Upper lobe of right lung (tissue), 1 donor: ENCODE results near the gene OR13G1. TPM values are rescaled to one million over a fixed set of nuclear protein-coding genes. Genes with fewer than 3 reads are reported as not detected.

Experiments
- ATAC-seq: fragments of 200-7000 bp; cut with Tn5 transposase; one replicate; pipeline ENCODE4 v1.9.1; 2020; ENCODE audit warnings: mild to moderate bottlenecking, moderate library complexity
- DNase-seq: peaks from one replicate; pipeline ENCODE4 v3.0.0-alpha.2; 2020
- H3K27ac ChIP-seq: fragments of 200-600 bp; one replicate; pipeline ENCODE4 v1.8.0; 2022
- H3K27me3 ChIP-seq: fragments of 200-600 bp; one replicate; pipeline ENCODE4 v1.8.0; 2022; ENCODE audit warnings: mild to moderate bottlenecking
- H3K36me3 ChIP-seq: fragments of 200-600 bp; one replicate; pipeline ENCODE4 v1.8.0; 2022
- H3K4me1 ChIP-seq: fragments of 200-600 bp; one replicate; pipeline ENCODE4 v1.8.0; 2022
- H3K4me3 ChIP-seq: fragments of 200-600 bp; one replicate; pipeline ENCODE4 v1.8.0; 2022; ENCODE audit warnings: mild to moderate bottlenecking
- H3K9me3 ChIP-seq: fragments of 200-600 bp; one replicate; pipeline ENCODE4 v1.8.0; 2022
- CTCF ChIP-seq: fragments of 200-600 bp; IDR thresholded peaks from one replicate; pipeline ENCODE4 v1.8.0; 2022; ENCODE audit warnings: antibody characterized with exemption
- intact Hi-C: fragments of 100-400 bp; cut with DNase I; formaldehyde crosslinking; loops from one replicate; pipeline ENCODE4 v1.11.0; 2022
- total RNA-seq: library from RNA; stranded (reverse); fragmentation: NEBNext Ultra II Directional; extraction: Animal tissue kit (Norgen Biotek cat#: 25700); gene quantifications from one replicate; pipeline ENCODE4 v1.2.1, GENCODE V29; 2021
- donor health status: DM: no; HTN: yes; CAD: no; lungs with severe emphysema.

Gene OR13G1
- total RNA-seq, 1 donor from 2014 or later: not detected

GRCh38 chr1:247627951-247628350, 51.6 kb downstream of the OR13G1 start:
- Histone ChIP-seq H3K27me3 (no peaks in the 10 kb centered on the region), H3K36me3 (no peaks in the 10 kb centered on the region), H3K4me3 (no peak overlapping the region), H3K27ac (no peak overlapping the region), H3K4me1 (no peaks in the 10 kb centered on the region), H3K9me3 (no peaks in the 10 kb centered on the region)
- intact Hi-C loops: no loop called here
- ATAC-seq: no peak
- DNase-seq: no peak
- no peak for TF ChIP-seq CTCF

Other genes with a start within 250 kb of the OR13G1 start
- gene OR2B11, start 221.6 kb downstream of the OR13G1 start, total RNA-seq: not detected
- not detected for gene OR2C3, start 143.3 kb downstream of the OR13G1 start, total RNA-seq
- gene GCSAML, start 130.6 kb downstream of the OR13G1 start, total RNA-seq: 2.7 TPM
- gene OR2G2, start 91.4 kb downstream of the OR13G1 start, total RNA-seq: not detected
- gene OR2G3, start 74.2 kb downstream of the OR13G1 start, total RNA-seq: not detected
- not detected for gene OR6F1, start 36.9 kb upstream of the OR13G1 start, total RNA-seq
- not detected for gene OR14K1, start 58.9 kb upstream of the OR13G1 start, total RNA-seq
- gene OR14A2, start 68.4 kb upstream of the OR13G1 start, total RNA-seq: not detected
- not detected for gene OR1C1, start 80.8 kb upstream of the OR13G1 start, total RNA-seq
- not detected for gene OR14A16, start 144.4 kb upstream of the OR13G1 start, total RNA-seq
- gene OR11L1, start 162.2 kb upstream of the OR13G1 start, total RNA-seq: not detected
- 6.0 TPM for gene TRIM58, start 177.4 kb upstream of the OR13G1 start, total RNA-seq
- 1.6 TPM for gene OR2W3, start 215.8 kb upstream of the OR13G1 start, total RNA-seq
- gene OR2T8, start 240.5 kb upstream of the OR13G1 start, total RNA-seq: not detected
- not detected for gene OR2AJ1, start 245.2 kb upstream of the OR13G1 start, total RNA-seq